ENCODE data around the gene CTNND2.

CTNND2 gene

GRCh38 chr5:11449217-11449616 is 455.0 kb downstream of the CTNND2 start:
- no peaks in the 10 kb centered on the region for H3K27me3 ChIP-seq (ENCODE audit: control insufficient read depth, low read length)
- H3K36me3 ChIP-seq (ENCODE audit: control insufficient read depth, low read length) = no peaks in the 10 kb centered on the region
- H3K4me2 ChIP-seq (ENCODE audit: low read length) = no peak overlapping the region
- H3K79me2 ChIP-seq (ENCODE audit: control insufficient read depth, low read length) = no peaks in the 10 kb centered on the region
- H3K9me2 ChIP-seq (replicated peaks; ENCODE audit: control insufficient read depth, low read length) = no peaks in the 10 kb centered on the region
- no peaks in the 10 kb centered on the region for H3F3A ChIP-seq (ENCODE audit: control insufficient read depth, insufficient read depth)
- no peak overlapping the region for H3K4me3 ChIP-seq (ENCODE audit: low read length)
- no peak overlapping the region for H3K27ac ChIP-seq (ENCODE audit: low read depth, low read length)
- H4K20me1 ChIP-seq (ENCODE audit: control insufficient read depth, insufficient read depth, low read depth, low read length) = no peaks in the 10 kb centered on the region
- TF ChIP-seq CTCF (IDR thresholded peaks at IDR 0.05; ENCODE audit: low read depth, low read length, poor library complexity, severe bottlenecking) = no peak
- TF ChIP-seq EZH2phosphoT487 (IDR thresholded peaks at IDR 0.05; ENCODE audit: borderline replicate concordance, low read length) = no peak
- no peaks in the 10 kb centered on the region for H3K4me1 ChIP-seq (ENCODE audit: control insufficient read depth, low read length)
- no peaks in the 10 kb centered on the region for H3K9me3 ChIP-seq (ENCODE audit: control insufficient read depth, insufficient read depth, low read length)

GRCh38 chr5:11443831-11444230 is 460.4 kb downstream of the CTNND2 start:
- no peaks in the 10 kb centered on the region for H4K20me1 ChIP-seq (ENCODE audit: control insufficient read depth, insufficient read depth, low read depth, low read length)
- no peak for TF ChIP-seq EZH2phosphoT487 (IDR thresholded peaks at IDR 0.05; ENCODE audit: borderline replicate concordance, low read length)
- no peak for TF ChIP-seq CTCF (IDR thresholded peaks at IDR 0.05; ENCODE audit: low read depth, low read length, poor library complexity, severe bottlenecking)
- no peak overlapping the region for H3K4me3 ChIP-seq (ENCODE audit: low read length)
- H3K9me2 ChIP-seq (replicated peaks; ENCODE audit: control insufficient read depth, low read length) = no peaks in the 10 kb centered on the region
- no peaks in the 10 kb centered on the region for H3K79me2 ChIP-seq (ENCODE audit: control insufficient read depth, low read length)
- no peak overlapping the region for H3K27ac ChIP-seq (ENCODE audit: low read depth, low read length)
- H3K27me3 ChIP-seq (ENCODE audit: control insufficient read depth, low read length) = no peaks in the 10 kb centered on the region
- no peaks in the 10 kb centered on the region for H3K9me3 ChIP-seq (ENCODE audit: control insufficient read depth, insufficient read depth, low read length)
- no peaks in the 10 kb centered on the region for H3K4me1 ChIP-seq (ENCODE audit: control insufficient read depth, low read length)
- no peaks in the 10 kb centered on the region for H3K36me3 ChIP-seq (ENCODE audit: control insufficient read depth, low read length)
- H3F3A ChIP-seq (ENCODE audit: control insufficient read depth, insufficient read depth) = no peaks in the 10 kb centered on the region
- no peak overlapping the region for H3K4me2 ChIP-seq (ENCODE audit: low read length)

- no peaks in the 10 kb centered on the region for H3K36me3 ChIP-seq (ENCODE audit: control insufficient read depth, low read length)
- H4K20me1 ChIP-seq (ENCODE audit: control insufficient read depth, insufficient read depth, low read depth, low read length) = no peaks in the 10 kb centered on the region
- H3K4me1 ChIP-seq (ENCODE audit: control insufficient read depth, low read length) = no peaks in the 10 kb centered on the region
- H3K27ac ChIP-seq (ENCODE audit: low read depth, low read length) = no peak overlapping the region
- no peaks in the 10 kb centered on the region for H3K27me3 ChIP-seq (ENCODE audit: control insufficient read depth, low read length)
- no peaks in the 10 kb centered on the region for H3K9me2 ChIP-seq (replicated peaks; ENCODE audit: control insufficient read depth, low read length)
- no peak overlapping the region for H3K4me2 ChIP-seq (ENCODE audit: low read length)
- H3K79me2 ChIP-seq (ENCODE audit: control insufficient read depth, low read length) = no peaks in the 10 kb centered on the region
- no peak overlapping the region for H3K4me3 ChIP-seq (ENCODE audit: low read length)
- TF ChIP-seq EZH2phosphoT487 (IDR thresholded peaks at IDR 0.05; ENCODE audit: borderline replicate concordance, low read length) (no peak), CTCF (IDR thresholded peaks at IDR 0.05; ENCODE audit: low read depth, low read length, poor library complexity, severe bottlenecking) (no peak)
- H3K9me3 ChIP-seq (ENCODE audit: control insufficient read depth, insufficient read depth, low read length) = no peaks in the 10 kb centered on the region
- H3F3A ChIP-seq (ENCODE audit: control insufficient read depth, insufficient read depth) = no peaks in the 10 kb centered on the region
These were observed 472.1 kb downstream of the CTNND2 start for GRCh38 chr5:11432116-11432515.

GRCh38 chr5:11429254-11429653 is 475.0 kb downstream of the CTNND2 start:
- no peaks in the 10 kb centered on the region for H3K9me3 ChIP-seq (ENCODE audit: control insufficient read depth, insufficient read depth, low read length)
- H3K4me3 ChIP-seq (ENCODE audit: low read length) = no peak overlapping the region
- no peaks in the 10 kb centered on the region for H3F3A ChIP-seq (ENCODE audit: control insufficient read depth, insufficient read depth)
- H3K9me2 ChIP-seq (replicated peaks; ENCODE audit: control insufficient read depth, low read length) = no peaks in the 10 kb centered on the region
- H4K20me1 ChIP-seq (ENCODE audit: control insufficient read depth, insufficient read depth, low read depth, low read length) = no peaks in the 10 kb centered on the region
- H3K36me3 ChIP-seq (ENCODE audit: control insufficient read depth, low read length) = no peaks in the 10 kb centered on the region
- H3K27me3 ChIP-seq (ENCODE audit: control insufficient read depth, low read length) = no peaks in the 10 kb centered on the region
- H3K79me2 ChIP-seq (ENCODE audit: control insufficient read depth, low read length) = no peaks in the 10 kb centered on the region
- no peak for TF ChIP-seq EZH2phosphoT487 (IDR thresholded peaks at IDR 0.05; ENCODE audit: borderline replicate concordance, low read length)
- no peak for TF ChIP-seq CTCF (IDR thresholded peaks at IDR 0.05; ENCODE audit: low read depth, low read length, poor library complexity, severe bottlenecking)
- H3K27ac ChIP-seq (ENCODE audit: low read depth, low read length) = no peak overlapping the region
- H3K4me2 ChIP-seq (ENCODE audit: low read length) = no peak overlapping the region
- H3K4me1 ChIP-seq (ENCODE audit: control insufficient read depth, low read length) = no peaks in the 10 kb centered on the region

Data from DOHH2 (cell line).